H1 (cell line): ENCODE results near the gene NF1. TPM values are rescaled to one million over a fixed set of nuclear protein-coding genes. Genes with fewer than 3 reads are reported as not detected.

Experiments used
- CTCF ChIA-PET: fragments of 300-600 bp; sonication (Branson Sonifier 250); formaldehyde crosslinking; loops from one replicate; lab custom pipeline; 2021; ENCODE audit not compliant: partially characterized antibody; lab: Charles Lee
- POLR2A ChIA-PET: fragments of 300-600 bp; sonication (Branson Sonifier 250); formaldehyde crosslinking; loops from one replicate; lab custom pipeline; 2021; ENCODE audit warnings: inconsistent platforms; ENCODE audit not compliant: partially characterized antibody; lab: Charles Lee
- DNase-seq, 2 experiments: peaks; one replicate each; pipeline versions ENCODE4 v3.0.0 to v3.0.0-alpha.2; 2010 to 2022; ENCODE audit warnings: low spot score in 2 of 2, low read depth in 1 of 2, mixed read lengths in 1 of 2
- FAIRE-seq: peaks from 2 replicates; lab custom pipeline; 2011; peaks lifted over from hg19 to GRCh38; lab: Jason Lieb, UNC
- H2AFZ ChIP-seq: 2 replicates; pipeline ENCODE4 v1.8.1; 2012; ENCODE audit warnings: low read length, inconsistent platforms
- H2AK5ac ChIP-seq: 2 replicates; pipeline ENCODE4 v1.6.1; 2013; ENCODE audit warnings: low read depth, low read length
- H2BK120ac ChIP-seq: replicated peaks from 2 replicates; pipeline ENCODE3; 2013; ENCODE audit warnings: low read depth, low read length, inconsistent platforms
- H2BK12ac ChIP-seq: 2 replicates; pipeline ENCODE4 v1.6.1; 2013; ENCODE audit warnings: low read depth, low read length
- H2BK15ac ChIP-seq: 2 replicates; pipeline ENCODE4 v1.6.1; 2013; ENCODE audit warnings: low read length
- H2BK20ac ChIP-seq: 2 replicates; pipeline ENCODE4 v1.6.1; 2013; ENCODE audit warnings: low read length
- H2BK5ac ChIP-seq: 2 replicates; pipeline ENCODE4 v1.6.1; 2013; ENCODE audit warnings: low read depth, low read length
- H3K14ac ChIP-seq: 2 replicates; pipeline ENCODE4 v1.6.1; 2013; ENCODE audit warnings: inconsistent platforms; ENCODE audit not compliant: insufficient read length
- H3K18ac ChIP-seq: 2 replicates; pipeline ENCODE4 v1.6.1; 2013; ENCODE audit warnings: low read length; ENCODE audit errors: extremely low read depth
- H3K23ac ChIP-seq: 2 replicates; pipeline ENCODE4 v1.6.1; 2013; ENCODE audit warnings: inconsistent platforms; ENCODE audit not compliant: insufficient read length
- H3K23me2 ChIP-seq: 2 replicates; pipeline ENCODE4 v1.6.1; 2013; ENCODE audit warnings: low read depth, low read length
- H3K27ac ChIP-seq: 2 replicates; pipeline ENCODE4 v1.6.1; 2011; ENCODE audit warnings: low read depth, low read length, inconsistent platforms
- H3K27me3 ChIP-seq, 4 experiments: replicated peaks in 1 of 4; 1 replicate in 1 of 4; 2 replicates in 3 of 4; pipeline versions ENCODE4 v1.6.1 to v1.8.1; 2011 to 2013; ENCODE audit warnings: low read length in 3 of 4, mild to moderate bottlenecking in 3 of 4, inconsistent platforms in 2 of 4, mixed read lengths in 2 of 4, moderate library complexity in 1 of 4; ENCODE audit not compliant: control insufficient read depth in 3 of 4, insufficient read depth in 3 of 4; ENCODE audit errors: extremely low read depth in 1 of 4
- H3K36me3 ChIP-seq, 4 experiments: 2 replicates each; pipeline versions ENCODE4 v1.6.1 to v1.8.1; 2011 to 2013; ENCODE audit warnings: mild to moderate bottlenecking in 4 of 4, low read length in 3 of 4, moderate library complexity in 2 of 4, control low read depth in 1 of 4, inconsistent platforms in 1 of 4; ENCODE audit not compliant: insufficient read depth in 4 of 4, control insufficient read depth in 2 of 4
- H3K4ac ChIP-seq: replicated peaks from 2 replicates; pipeline ENCODE3; 2013; ENCODE audit warnings: low read length, low read depth, mixed read lengths, inconsistent platforms; ENCODE audit not compliant: insufficient read length
- H3K4me1 ChIP-seq, 4 experiments: replicated peaks in 1 of 4; 1 replicate in 1 of 4; 2 replicates in 3 of 4; pipeline versions ENCODE4 v1.6.1 to v1.8.1; 2011 to 2013; ENCODE audit warnings: low read length in 3 of 4, inconsistent platforms in 2 of 4, mixed read lengths in 1 of 4; ENCODE audit not compliant: insufficient read depth in 4 of 4, control insufficient read depth in 3 of 4
- H3K4me2 ChIP-seq, 2 experiments: 2 replicates each; pipeline versions ENCODE4 v1.6.1 to v1.8.1; 2011 to 2013; ENCODE audit warnings: low read depth in 2 of 2, low read length in 2 of 2, control low read depth in 1 of 2, inconsistent platforms in 1 of 2, mild to moderate bottlenecking in 1 of 2; ENCODE audit not compliant: insufficient read depth in 1 of 2
- H3K4me3 ChIP-seq, 4 experiments: fragments of 200-600, 300-600 bp in 1 of 4; sonication (generic), shearing (Covaris generic), sonication (Bioruptor Twin) in 1 of 4; 2 replicates each; pipeline versions ENCODE4 v1.5.1 to v1.8.1; 2011 to 2016; ENCODE audit warnings: low read length in 4 of 4, low read depth in 3 of 4, control low read depth in 2 of 4, inconsistent platforms in 2 of 4, mild to moderate bottlenecking in 2 of 4, mixed read lengths in 1 of 4, moderate library complexity in 1 of 4; ENCODE audit not compliant: insufficient read depth in 2 of 4; ENCODE audit errors: extremely low read depth in 1 of 4
- H3K56ac ChIP-seq: replicated peaks from 2 replicates; pipeline ENCODE3; 2013; ENCODE audit warnings: low read depth, mild to moderate bottlenecking, mixed read lengths, low read length, inconsistent platforms; ENCODE audit not compliant: insufficient read length
- H3K79me1 ChIP-seq: 2 replicates; pipeline ENCODE4 v1.6.1; 2013; ENCODE audit warnings: low read depth, low read length, control low read depth
- H3K79me2 ChIP-seq, 2 experiments: 2 replicates each; pipeline versions ENCODE4 v1.6.1 to v1.8.1; 2012 to 2013; ENCODE audit warnings: low read length in 2 of 2, mild to moderate bottlenecking in 2 of 2, inconsistent platforms in 1 of 2; ENCODE audit not compliant: insufficient read depth in 2 of 2, control insufficient read depth in 1 of 2
- H3K9ac ChIP-seq, 4 experiments: replicated peaks in 1 of 4; 1 replicate in 1 of 4; 2 replicates in 3 of 4; pipeline versions ENCODE4 v1.6.1 to v1.8.1; 2011 to 2013; ENCODE audit warnings: low read depth in 3 of 4, low read length in 3 of 4, control low read depth in 2 of 4, mild to moderate bottlenecking in 2 of 4, moderate library complexity in 2 of 4, inconsistent platforms in 1 of 4; ENCODE audit errors: extremely low read depth in 1 of 4
- H3K9me3 ChIP-seq, 2 experiments: 2 replicates each; pipeline versions ENCODE4 v1.6.1 to v1.8.1; 2012 to 2013; ENCODE audit warnings: mild to moderate bottlenecking in 2 of 2, moderate library complexity in 2 of 2, control low read depth in 1 of 2, inconsistent platforms in 1 of 2, low read depth in 1 of 2, low read length in 1 of 2, mixed read lengths in 1 of 2; ENCODE audit not compliant: insufficient read depth in 2 of 2
- H4K20me1 ChIP-seq, 2 experiments: replicated peaks in 1 of 2; 2 replicates each; pipeline versions ENCODE3 to v1.8.1; 2011 to 2013; ENCODE audit warnings: inconsistent platforms in 2 of 2, low read length in 2 of 2, mild to moderate bottlenecking in 1 of 2; ENCODE audit not compliant: insufficient read depth in 2 of 2, control insufficient read depth in 1 of 2
- H4K5ac ChIP-seq: 2 replicates; pipeline ENCODE4 v1.6.1; 2013; ENCODE audit warnings: low read length, low read depth, mixed read lengths, inconsistent platforms; ENCODE audit not compliant: insufficient read length
- H4K8ac ChIP-seq: 2 replicates; pipeline ENCODE4 v1.8.0; 2013; ENCODE audit warnings: mild to moderate bottlenecking, moderate library complexity, low read length, inconsistent platforms; ENCODE audit not compliant: insufficient read depth; ENCODE audit errors: extremely low read depth
- H4K91ac ChIP-seq: replicated peaks from 2 replicates; pipeline ENCODE3; 2013; ENCODE audit warnings: low read length, mixed read lengths, inconsistent platforms; ENCODE audit not compliant: insufficient read length
- CHD1 ChIP-seq: IDR thresholded peaks from 2 replicates; pipeline ENCODE4 v1.6.1; 2012; ENCODE audit warnings: low read depth, low read length, improper control_type of control experiment
- FOSL1 ChIP-seq: IDR thresholded peaks from 2 replicates; pipeline ENCODE4 v1.6.1; 2011; ENCODE audit warnings: mild to moderate bottlenecking, low read depth, low read length, moderate library complexity; ENCODE audit not compliant: insufficient read depth
- GTF2F1 ChIP-seq: IDR thresholded peaks from 2 replicates; pipeline ENCODE4 v1.6.1; 2012; ENCODE audit warnings: low read depth, low read length, improper control_type of control experiment, borderline replicate concordance
- HDAC6 ChIP-seq: IDR thresholded peaks from one replicate; pipeline ENCODE4 v1.7.1; 2012; ENCODE audit warnings: low read depth, mild to moderate bottlenecking, inconsistent platforms, low read length, moderate library complexity
- JUN ChIP-seq: IDR thresholded peaks from 2 replicates; pipeline ENCODE4 v1.6.1; 2011; ENCODE audit warnings: low read depth, mild to moderate bottlenecking, improper control_type of control experiment, low read length
- KDM1A ChIP-seq: fragments of 200-600, 300-600 bp; sonication (generic); IDR thresholded peaks from 2 replicates; pipeline ENCODE4 v1.7.1; 2016; ENCODE audit warnings: mild to moderate bottlenecking, low read length, borderline replicate concordance
- MAFK ChIP-seq: IDR thresholded peaks from 2 replicates; pipeline ENCODE4 v1.6.1; 2012; ENCODE audit warnings: low read depth, mild to moderate bottlenecking, improper control_type of control experiment, low read length
- POU5F1 ChIP-seq: IDR thresholded peaks from 2 replicates; pipeline ENCODE4 v1.6.1; 2011; ENCODE audit warnings: low read depth, mild to moderate bottlenecking, low read length, moderate library complexity
- SIN3A ChIP-seq, 2 experiments: IDR thresholded peaks in 1 of 2; conservative IDR thresholded peaks in 1 of 2; 2 replicates each; pipeline ENCODE4 v1.6.1; 2011 to 2012; ENCODE audit warnings: low read length in 2 of 2, improper control_type of control experiment in 1 of 2, low read depth in 1 of 2, mild to moderate bottlenecking in 1 of 2
- WGBS, 2 experiments: shearing (Covaris generic) in 1 of 2; methylation state at CpG; one replicate each; pipeline versions ENCODE4 v1.1.6 to v1.1.7; 2013 to 2015; ENCODE audit warnings: low lambda C conversion rate in 2 of 2, mixed read lengths in 2 of 2, inconsistent platforms in 1 of 2, low coverage in 1 of 2, missing lambda C conversion rate in 1 of 2; ENCODE audit not compliant: insufficient replicate concordance in 2 of 2, insufficient coverage in 1 of 2, insufficient read length in 1 of 2; ENCODE audit errors: extremely low coverage in 1 of 2, missing lambda C conversion rate in 1 of 2; 5-methylcytosine and 5-hydroxymethylcytosine counted together
- polyA plus RNA-seq, 7 experiments: library from polyadenylated mRNA; depleted of rRNA in 3 of 7; stranded (reverse) in 5 of 7; unstranded in 2 of 7; fragments of >200 nt in 5 of 7; fragments of 200-250 nt in 2 of 7; gene quantifications; 1 replicate in 5 of 7; 2 replicates in 1 of 7; 4 replicates in 1 of 7; pipeline versions ENCODE4 v1.2.1 to v1.2.3, GENCODE V29; 2011 to 2013; ENCODE audit warnings: missing spikeins in 2 of 7, mixed read lengths in 2 of 7
- total RNA-seq: library from RNA; stranded (reverse); fragmentation: NEBNext Ultra II Directional; extraction: Animal tissue kit (Norgen Biotek cat#: 25700); gene quantifications from 2 replicates; pipeline ENCODE4 v1.2.1, GENCODE V29; 2021

Gene NF1
- total and polyA plus RNA-seq, 2 of the 8 experiments (the other 6 are each of a cell fraction or from before 2014, with no cell fraction given) = 19.3 to 29.6 TPM

- H3K4me3 ChIP-seq = no peak overlapping the region
- H3K27me3 ChIP-seq = no peaks in the 10 kb centered on the region
- no peak overlapping the region for H4K8ac ChIP-seq
- no peak overlapping the region for H3K4me2 ChIP-seq
- CTCF ChIA-PET = interaction anchor here (1.2 kb wide), 1 partner anchor 9 kb away, joined by 3 read pairs; no protein-coding TSS in a partner anchor
- H3K56ac ChIP-seq = no peak overlapping the region
- no peak overlapping the region for H2AFZ ChIP-seq
- H3K79me2 ChIP-seq = no peaks in the 10 kb centered on the region
- no peak overlapping the region for H3K9ac ChIP-seq
- H4K20me1 ChIP-seq = no peaks in the 10 kb centered on the region
- no peaks in the 10 kb centered on the region for H3K23me2 ChIP-seq
- no peak overlapping the region for H3K27ac ChIP-seq
- no peak overlapping the region for H2BK15ac ChIP-seq
- no peak overlapping the region for H4K91ac ChIP-seq
- no peak overlapping the region for H3K23ac ChIP-seq
- no peak overlapping the region for H2AK5ac ChIP-seq
- no peak overlapping the region for H3K4ac ChIP-seq
- no peak for DNase-seq
- 85% methylated on average over 1 of the region's 1 CpG; no CpG with 5 or more reads in 1 of the 2 experiments for WGBS, 2 experiments
- H3K36me3 ChIP-seq = 0 out of 8 replicates have a peak, but pooled peaks cover 0 to 6% (median 1%) of the 10 kb centered on the region in 4 experiments
- POLR2A ChIA-PET = no interaction called here
- H3K4me1 ChIP-seq = peaks cover 0 to 4% (median 3%) of the 10 kb centered on the region in 4 experiments; a peak in 1 of 7 replicates
- no peak overlapping the region for H3K14ac ChIP-seq
- no peak overlapping the region for H2BK120ac ChIP-seq
- H2BK5ac ChIP-seq = no peak overlapping the region
- H3K18ac ChIP-seq = no peak overlapping the region
- H2BK20ac ChIP-seq = no peak overlapping the region
- FAIRE-seq = no peak
- H4K5ac ChIP-seq = no peak overlapping the region
- H3K9me3 ChIP-seq = no peaks in the 10 kb centered on the region
- H2BK12ac ChIP-seq = no peak overlapping the region
- no peaks in the 10 kb centered on the region for H3K79me1 ChIP-seq
- TF ChIP-seq GTF2F1 (no peak), JUN (no peak), POU5F1 (no peak), FOSL1 (no peak), HDAC6 (no peak), KDM1A (no peak), CHD1 (no peak), SIN3A (conservative IDR thresholded peaks at IDR 0.05 in 1 of 2, IDR thresholded peaks at IDR 0.05 in 1 of 2; ENCODE audit: low read depth in 1 of 2, low read length in 2 of 2) (no peak), MAFK (no peak)
These were observed 180.3 kb downstream of the NF1 start for GRCh38 chr17:31275116-31275515.
